Astrocyte of the spinal cord (primary cell): Measurements from ENCODE around the gene FUZ.
A peak's percentile ranks its signal among the peaks of the same experiment; 100 is the strongest.

ENCODE experiments used
- DNase-seq: peaks from one replicate; pipeline ENCODE4 v3.0.0; 2011; ENCODE audit warnings: low read depth, low spot score
- H3K4me3 ChIP-seq: 2 replicates; pipeline ENCODE4 v1.5.1; 2011; ENCODE audit warnings: low read depth, mild to moderate bottlenecking, low read length, moderate library complexity
- CTCF ChIP-seq: IDR thresholded peaks from 2 replicates; pipeline ENCODE4 v1.5.1; 2012; ENCODE audit warnings: low read depth, mild to moderate bottlenecking, low read length, inconsistent platforms
- in situ Hi-C: cut with HindIII; loops from 2 replicates; pipeline ENCODE4 v1.10.0; 2017; ENCODE audit warnings: low sequenced_read_pairs

The FUZ gene

GRCh38 chr19:49792829-49793560 is 20.1 kb downstream of the FUZ start:
- in situ Hi-C loops = no loop called here
- TF ChIP-seq CTCF = no peak

GRCh38 chr19:49791776-49792445 is 21.2 kb downstream of the FUZ start:
- no peak overlapping the region for H3K4me3 ChIP-seq
- in situ Hi-C loops = no loop called here
- DNase-seq = no peak
- TF ChIP-seq CTCF = no peak

More at GRCh38 chr19:49792829-49793560, 20.1 kb downstream of the FUZ start:
- H3K4me3 ChIP-seq = no peak overlapping the region
- DNase-seq = no peak

GRCh38 chr19:49790866-49791265 is 22.2 kb downstream of the FUZ start:
- DNase-seq = no peak

GRCh38 chr19:49788857-49789256 is 24.2 kb downstream of the FUZ start:
- H3K4me3 ChIP-seq = no peak overlapping the region
- TF ChIP-seq CTCF = no peak
- no peak for DNase-seq
- in situ Hi-C loops = no loop called here

More at GRCh38 chr19:49790866-49791265, 22.2 kb downstream of the FUZ start:
- no peak for TF ChIP-seq CTCF
- in situ Hi-C loops = no loop called here
- H3K4me3 ChIP-seq = no peak overlapping the region

GRCh38 chr19:49787746-49788145 is 25.3 kb downstream of the FUZ start:
- no peak for DNase-seq
- in situ Hi-C loops = no loop called here
- no peak for TF ChIP-seq CTCF
- no peak overlapping the region for H3K4me3 ChIP-seq

- in situ Hi-C loops = no loop called here
- DNase-seq = peak; percentile 32
Measured at GRCh38 chr19:49786376-49786820, 26.7 kb downstream of the FUZ start.

More at GRCh38 chr19:49786376-49786820, 26.7 kb downstream of the FUZ start:
- no peak for TF ChIP-seq CTCF
- H3K4me3 ChIP-seq = no peak overlapping the region
